Prostate gland (tissue), 2 donors: ENCODE measurements around the gene PSD2. TPM values are rescaled to one million over a fixed set of nuclear protein-coding genes. Genes with fewer than 3 reads are reported as not detected.

Source experiments
- DNase-seq: peaks from one replicate; pipeline ENCODE4 v3.0.0-alpha.2; 2019; ENCODE audit warnings: low spot score
- H3K27ac ChIP-seq, 2 donors: fragments of 200-600 bp; sonication (generic); 2 replicates each; pipeline ENCODE4 v1.5.1; 2017 to 2019
- H3K27me3 ChIP-seq: fragments of 200-600 bp; sonication (generic); replicated peaks from 2 replicates; pipeline ENCODE4 v1.5.1; 2019; ENCODE audit not compliant: insufficient read depth
- H3K36me3 ChIP-seq, 2 donors: fragments of 200-600 bp; sonication (generic); 1 replicate in 1 of 2; 2 replicates in 1 of 2; pipeline versions ENCODE4 v1.5.1 to v1.8.1; 2017 to 2019
- H3K4me1 ChIP-seq: fragments of 200-600 bp; sonication (generic); replicated peaks from 2 replicates; pipeline ENCODE4 v1.5.1; 2019
- H3K4me3 ChIP-seq, 2 donors: fragments of 200-600 bp; sonication (generic); 2 replicates each; pipeline ENCODE4 v1.5.1; 2017 to 2019
- H3K9me3 ChIP-seq: fragments of 200-600 bp; sonication (generic); 2 replicates; pipeline ENCODE4 v1.5.1; 2017
- CTCF ChIP-seq, 4 experiments: fragments of 200-600 bp in 2 of 4; fragments of 450-650 bp in 2 of 4; sonication (generic) in 2 of 4; IDR thresholded peaks; 1 replicate in 3 of 4; 2 replicates in 1 of 4; pipeline ENCODE4 v1.5.1; 2016 to 2019; ENCODE audit warnings: antibody characterized with exemption in 4 of 4, mild to moderate bottlenecking in 2 of 4, moderate library complexity in 2 of 4
- POLR2A ChIP-seq: fragments of 450-650 bp; IDR thresholded peaks from one replicate; pipeline ENCODE4 v1.6.1; 2016; ENCODE audit warnings: antibody characterized with exemption, mild to moderate bottlenecking
- POLR2AphosphoS5 ChIP-seq: sonication (generic); formaldehyde crosslinking; IDR thresholded peaks from one replicate; pipeline ENCODE4 v1.6.1; 2017; ENCODE audit warnings: antibody characterized with exemption
- WGBS: methylation state at CpG from one replicate; pipeline ENCODE4 v1.1.5; 2018; 5-methylcytosine and 5-hydroxymethylcytosine counted together
- intact Hi-C: fragments of 100-400 bp; cut with DNase I; formaldehyde crosslinking; loops from one replicate; pipeline ENCODE4 v1.14.2; 2022
- total RNA-seq, 2 donors: library from RNA; depleted of rRNA; stranded (reverse); fragments of >200 nt; gene quantifications; one replicate each; pipeline ENCODE4 v1.1.0, GENCODE V29; 2016

Gene PSD2
- total RNA-seq, 2 donors from 2014 or later, result 0.46 to 0.74 TPM

DNA sequence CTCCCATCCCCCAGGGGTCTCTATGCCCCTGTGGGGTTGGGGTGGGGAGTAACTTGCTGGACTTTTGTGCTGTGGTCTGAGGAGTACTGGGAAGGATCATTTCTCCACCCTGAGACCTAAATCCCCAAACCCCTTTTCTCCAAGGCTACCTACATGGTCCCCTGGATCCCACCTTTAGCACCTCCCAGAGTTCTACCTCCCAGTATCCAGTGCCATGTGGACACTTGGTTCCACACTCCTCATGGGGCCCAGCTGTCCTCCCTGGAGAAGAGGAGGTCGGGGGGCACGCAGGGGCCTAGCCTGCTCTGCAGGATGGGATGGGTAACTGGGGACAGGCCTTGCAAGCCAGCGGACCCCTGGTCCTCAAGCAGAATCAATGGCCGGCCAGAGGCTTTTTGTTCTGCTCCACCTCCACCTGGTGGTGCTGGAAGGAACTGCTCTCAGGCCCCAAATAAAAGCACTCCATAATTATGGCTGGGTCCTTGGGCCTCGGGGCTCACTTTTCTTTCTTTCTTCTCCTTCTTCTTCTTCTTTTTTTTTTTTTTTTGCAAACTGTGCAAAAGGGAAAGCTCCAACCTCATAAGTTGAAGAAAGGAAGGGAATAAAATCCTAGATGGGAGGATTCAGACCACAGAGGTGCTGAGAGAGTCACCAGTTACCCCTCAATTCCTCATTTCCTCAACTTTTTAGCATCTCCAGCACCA is 68.4 kb downstream of the PSD2 start:
- TF ChIP-seq CTCF (IDR thresholded peaks at IDR 0.05), result peak; percentile 75 to 87 (median 80)
- no peak for TF ChIP-seq POLR2AphosphoS5
- whole genome bisulfite sequencing, result 38% methylated on average over 5 of the region's 5 CpGs
- Histone ChIP-seq H3K4me1 (peaks cover 4% of the 10 kb centered on the region), H3K27me3 (no peaks in the 10 kb centered on the region), H3K4me3 (no peak overlapping the region), H3K27ac (peak overlapping the region; percentile 31 to 62), H3K36me3 (no peaks in the 10 kb centered on the region), H3K9me3 (no peaks in the 10 kb centered on the region)
- DNase-seq, result peak; percentile 62
- intact Hi-C loops, result loop anchor here (1.0 to 5.0 kb wide), 2 partner anchors 76 to 103 kb away; no protein-coding TSS in a partner anchor

DNA sequence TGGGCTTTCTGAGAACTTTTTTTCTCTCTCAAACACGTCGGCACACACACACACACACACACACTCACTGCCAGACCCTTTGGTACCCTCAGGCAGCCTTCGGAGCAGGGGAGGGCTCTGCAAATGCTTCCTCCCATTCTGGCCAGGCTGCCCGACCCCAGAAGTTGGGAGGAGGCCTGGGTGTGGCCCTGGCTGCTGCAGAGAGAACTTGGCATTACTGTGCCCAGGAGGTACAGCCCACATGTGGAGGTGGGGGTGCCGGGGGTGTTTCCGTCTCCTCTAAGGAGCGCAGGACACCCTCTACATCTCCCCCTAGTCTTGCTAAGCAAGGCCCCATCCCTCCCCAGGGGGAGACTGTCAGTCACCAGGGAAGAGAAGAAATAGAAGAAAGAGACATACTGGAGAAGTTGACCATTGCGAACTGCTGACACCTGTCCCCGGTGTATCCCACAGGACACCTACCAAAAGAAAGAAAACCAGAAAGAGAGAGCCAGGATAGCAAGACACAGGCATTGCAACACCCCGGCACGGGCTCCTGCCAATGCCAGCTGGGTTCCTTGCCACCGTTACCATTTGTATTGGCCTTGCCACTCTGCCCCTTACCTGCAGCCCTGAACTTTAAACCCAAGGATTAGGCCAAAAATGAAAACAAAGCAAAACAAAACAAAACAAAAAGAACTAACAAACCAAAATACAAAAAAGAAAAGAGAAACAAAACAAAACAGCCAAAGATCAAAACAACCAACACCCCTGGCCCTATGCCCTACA is 69.3 kb downstream of the PSD2 start:
- H3K27me3 ChIP-seq, result no peaks in the 10 kb centered on the region
- 66% methylated on average over 12 of the region's 12 CpGs for WGBS
- no peak for DNase-seq
- peaks cover 12% of the 10 kb centered on the region for H3K4me1 ChIP-seq
- H3K27ac ChIP-seq, result no peak overlapping the region
- TF ChIP-seq POLR2A, result no peak
- TF ChIP-seq CTCF (IDR thresholded peaks at IDR 0.05), result no peak
- no peak for TF ChIP-seq POLR2AphosphoS5
- H3K9me3 ChIP-seq, result no peaks in the 10 kb centered on the region
- H3K4me3 ChIP-seq, result no peak overlapping the region
- H3K36me3 ChIP-seq, result no peaks in the 10 kb centered on the region
- intact Hi-C loops, result loop anchor here (1.0 to 5.0 kb wide), 2 partner anchors 77 to 102 kb away; no protein-coding TSS in a partner anchor

DNA sequence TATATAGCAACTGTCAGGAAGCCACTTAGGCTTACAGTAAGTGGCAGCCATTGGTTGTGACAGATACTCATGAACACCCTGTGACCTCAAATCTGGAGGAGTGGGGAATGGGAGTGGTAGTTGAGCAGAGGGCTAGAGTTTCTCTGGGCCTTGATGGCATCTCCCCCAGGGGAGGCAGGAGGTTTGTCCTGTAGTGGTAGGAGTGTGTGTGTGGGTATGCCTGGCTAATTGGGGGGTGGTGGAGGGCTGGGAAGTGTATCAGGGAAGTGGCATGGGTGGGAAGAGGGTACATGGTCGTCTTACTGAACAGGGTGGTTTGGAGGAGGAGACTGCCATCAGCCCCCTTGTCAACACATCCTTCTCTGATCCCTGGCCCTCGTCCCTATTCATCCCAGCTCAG is 71.5 kb downstream of the PSD2 start:
- Histone ChIP-seq H3K27me3 (no peaks in the 10 kb centered on the region), H3K27ac (no peak overlapping the region), H3K9me3 (no peaks in the 10 kb centered on the region), H3K36me3 (no peaks in the 10 kb centered on the region), H3K4me3 (no peak overlapping the region), H3K4me1 (peaks cover 14% of the 10 kb centered on the region)
- no peak for DNase-seq
- TF ChIP-seq CTCF (IDR thresholded peaks at IDR 0.05) (no peak), POLR2AphosphoS5 (no peak), POLR2A (no peak)
- intact Hi-C loops, result no loop called here
- WGBS, result 90% methylated on average over 2 of the region's 2 CpGs

- Histone ChIP-seq H3K4me3 (no peak overlapping the region), H3K27ac (no peak overlapping the region)
These were observed 72.0 kb downstream of the PSD2 start for GRCh38 chr5:139867581-139867980.

More at GRCh38 chr5:139867581-139867980, 72.0 kb downstream of the PSD2 start:
- H3K9me3 ChIP-seq, result no peaks in the 10 kb centered on the region
- H3K4me1 ChIP-seq, result peaks cover 14% of the 10 kb centered on the region
- no peak for DNase-seq
- H3K36me3 ChIP-seq, result no peaks in the 10 kb centered on the region
- TF ChIP-seq CTCF (IDR thresholded peaks at IDR 0.05), result no peak
- no peak for TF ChIP-seq POLR2A
- TF ChIP-seq POLR2AphosphoS5, result no peak
- intact Hi-C loops, result no loop called here
- no peaks in the 10 kb centered on the region for H3K27me3 ChIP-seq
